ENCODE data around the gene PRPH2. TPM values are rescaled to one million over a fixed set of nuclear protein-coding genes. Genes with fewer than 3 reads are reported as not detected.

Gene PRPH2
- total RNA-seq, 1 experiment from 2014 or later, result 1.0 TPM

DNA sequence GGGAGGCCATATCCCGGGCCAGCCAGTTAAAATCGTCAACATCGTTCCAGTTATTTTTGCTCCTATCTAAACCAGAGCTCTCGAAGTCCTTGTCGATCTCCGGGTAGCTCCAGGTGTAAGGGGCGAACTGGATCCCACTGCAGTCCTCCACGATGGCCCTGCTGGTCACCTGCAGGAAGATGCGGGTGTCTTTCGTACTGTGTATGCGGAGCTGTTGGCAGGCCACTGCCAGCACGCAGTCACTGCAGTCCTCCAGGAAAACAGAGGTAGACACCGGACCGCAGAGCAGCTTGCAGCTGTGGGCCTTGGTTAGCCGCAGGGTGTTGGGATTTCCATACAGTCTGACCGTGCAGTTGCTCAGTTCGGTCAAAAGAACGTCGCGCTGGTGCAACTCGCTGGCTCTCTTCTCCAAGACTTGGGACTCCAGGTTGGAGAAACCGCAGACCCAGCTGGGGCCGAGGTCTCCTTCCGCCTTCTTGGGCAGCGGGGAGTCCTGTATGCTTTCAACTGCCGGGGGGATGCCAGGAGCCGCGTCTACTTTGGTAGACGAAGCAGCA lies 22.8 kb upstream of the PRPH2 start:
- POLR2A ChIA-PET, result interaction anchor here (1.5 to 5.0 kb wide), 12 partner anchors 9 to 145 kb away, joined by 4 to 42 read pairs (median 12); partner anchors contain the start of genes BICRAL and RPL7L1
- DNase-seq (ENCODE audit: low spot score), result peak; percentile 21

DNA sequence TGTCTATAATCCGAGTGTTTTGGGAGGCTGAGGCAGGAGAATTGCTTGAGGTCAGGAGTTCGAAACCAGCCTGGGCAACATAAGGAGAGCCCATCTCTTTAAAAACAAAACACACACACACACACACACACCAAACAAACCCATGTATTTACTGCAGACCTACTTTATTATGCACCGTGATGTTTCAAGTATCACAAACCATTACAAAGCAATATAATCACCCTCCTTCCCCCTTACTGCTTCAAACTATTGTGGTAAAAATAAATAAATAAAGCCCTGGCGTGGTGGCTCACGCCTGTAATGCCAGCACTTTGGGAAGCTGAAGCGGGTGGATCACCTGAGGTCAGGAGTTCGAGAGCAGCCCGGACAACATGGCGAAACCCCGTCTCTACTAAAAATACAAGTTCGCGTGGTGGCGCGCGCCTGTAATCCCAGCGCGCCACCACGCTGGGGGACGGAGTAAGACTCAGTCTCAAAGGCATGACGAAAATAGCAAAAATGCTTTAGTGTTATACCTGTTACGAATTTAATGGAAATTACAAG lies 22.0 kb upstream of the PRPH2 start:
- Mint-ChIP-seq H3K27ac (peak overlapping the region; percentile 53; the same call in 1 of the 2 replicates), H3K36me3 (peaks cover 2% of the 10 kb centered on the region)
- no peak for TF ChIP-seq TEAD4 (CRISPR knock-in tag; IDR thresholded peaks at IDR 0.05)
- no peak for TF ChIP-seq HMGXB4 (CRISPR knock-in tag; IDR thresholded peaks at IDR 0.05)
- TF ChIP-seq, protein P1, sequence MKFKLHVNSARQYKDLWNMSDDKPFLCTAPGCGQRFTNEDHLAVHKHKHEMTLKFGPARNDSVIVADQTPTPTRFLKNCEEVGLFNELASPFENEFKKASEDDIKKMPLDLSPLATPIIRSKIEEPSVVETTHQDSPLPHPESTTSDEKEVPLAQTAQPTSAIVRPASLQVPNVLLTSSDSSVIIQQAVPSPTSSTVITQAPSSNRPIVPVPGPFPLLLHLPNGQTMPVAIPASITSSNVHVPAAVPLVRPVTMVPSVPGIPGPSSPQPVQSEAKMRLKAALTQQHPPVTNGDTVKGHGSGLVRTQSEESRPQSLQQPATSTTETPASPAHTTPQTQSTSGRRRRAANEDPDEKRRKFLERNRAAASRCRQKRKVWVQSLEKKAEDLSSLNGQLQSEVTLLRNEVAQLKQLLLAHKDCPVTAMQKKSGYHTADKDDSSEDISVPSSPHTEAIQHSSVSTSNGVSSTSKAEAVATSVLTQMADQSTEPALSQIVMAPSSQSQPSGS (CRISPR knock-in tag; IDR thresholded peaks at IDR 0.05; ENCODE audit: borderline replicate concordance, low read depth), result no peak
- TF ChIP-seq NR1H2 (CRISPR knock-in tag; IDR thresholded peaks at IDR 0.05), result no peak
- TF ChIP-seq JAZF1 (CRISPR knock-in tag; IDR thresholded peaks at IDR 0.05), result no peak
- no peak for TF ChIP-seq USF2 (CRISPR knock-in tag; IDR thresholded peaks at IDR 0.05)
- no peak for TF ChIP-seq MXD4 (CRISPR knock-in tag; IDR thresholded peaks at IDR 0.05; ENCODE audit: borderline replicate concordance)
- no peak for TF ChIP-seq ELF4 (CRISPR knock-in tag; IDR thresholded peaks at IDR 0.05; ENCODE audit: low read depth)
- TF ChIP-seq, protein P2, sequence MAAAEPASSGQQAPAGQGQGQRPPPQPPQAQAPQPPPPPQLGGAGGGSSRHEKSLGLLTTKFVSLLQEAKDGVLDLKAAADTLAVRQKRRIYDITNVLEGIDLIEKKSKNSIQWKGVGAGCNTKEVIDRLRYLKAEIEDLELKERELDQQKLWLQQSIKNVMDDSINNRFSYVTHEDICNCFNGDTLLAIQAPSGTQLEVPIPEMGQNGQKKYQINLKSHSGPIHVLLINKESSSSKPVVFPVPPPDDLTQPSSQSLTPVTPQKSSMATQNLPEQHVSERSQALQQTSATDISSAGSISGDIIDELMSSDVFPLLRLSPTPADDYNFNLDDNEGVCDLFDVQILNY (CRISPR knock-in tag; IDR thresholded peaks at IDR 0.05), result no peak
- TF ChIP-seq ZNF219 (CRISPR knock-in tag; IDR thresholded peaks at IDR 0.05; ENCODE audit: borderline replicate concordance), result no peak
- no peak for TF ChIP-seq NR3C1 (CRISPR knock-in tag; conservative IDR thresholded peaks at IDR 0.05; ENCODE audit: low read depth)
- TF ChIP-seq JUN (CRISPR knock-in tag; IDR thresholded peaks at IDR 0.05), result no peak
- no peak for TF ChIP-seq ZNF263 (CRISPR knock-in tag; IDR thresholded peaks at IDR 0.05; ENCODE audit: low read depth)
- TF ChIP-seq GTF2I (CRISPR knock-in tag; conservative IDR thresholded peaks at IDR 0.05), result no peak
- TF ChIP-seq GRHL2 (CRISPR knock-in tag; IDR thresholded peaks at IDR 0.05; ENCODE audit: insufficient replicate concordance, severe bottlenecking), result no peak

More for the DNA sequence above, 22.8 kb upstream of the PRPH2 start:
- Mint-ChIP-seq H3K4me3 (peak overlapping the region; percentile 100), H3K9me3 (no peaks in the 10 kb centered on the region), H3K36me3 (peaks cover 2% of the 10 kb centered on the region), H3K27me3 (ENCODE audit: low read depth) (no peaks in the 10 kb centered on the region), H3K27ac (no peak overlapping the region), H3K4me1 (peaks cover 16% of the 10 kb centered on the region)
- no peak for ATAC-seq
- no peak for TF ChIP-seq SP1 (CRISPR knock-in tag; conservative IDR thresholded peaks at IDR 0.05)
- no peak for TF ChIP-seq PRDM15 (CRISPR knock-in tag; IDR thresholded peaks at IDR 0.05)
- no peak for TF ChIP-seq ZNF396 (CRISPR knock-in tag; IDR thresholded peaks at IDR 0.05; ENCODE audit: borderline replicate concordance)
- TF ChIP-seq IRF2 (CRISPR knock-in tag; IDR thresholded peaks at IDR 0.05; ENCODE audit: borderline replicate concordance, low read depth), result no peak
- no peak for TF ChIP-seq SOX15 (CRISPR knock-in tag; IDR thresholded peaks at IDR 0.05)
- CTCF ChIA-PET, result interaction anchor here (0.9 to 4.0 kb wide), 7 partner anchors 19 to 134 kb away, joined by 3 to 18 read pairs (median 4); partner anchors contain the start of gene RPL7L1

More for the DNA sequence above, 22.0 kb upstream of the PRPH2 start:
- ChIA-PET CTCF (interaction anchor here (0.8 to 2.3 kb wide), 2 partner anchors 18 to 83 kb away, joined by 4 to 5 read pairs; no protein-coding TSS in a partner anchor), POLR2A (interaction anchor here (0.7 to 5.0 kb wide), 3 partner anchors 15 to 146 kb away, joined by 5 to 42 read pairs (median 14); partner anchors contain the start of gene BICRAL)
- Mint-ChIP-seq H3K4me1 (peaks cover 16% of the 10 kb centered on the region), H3K4me3 (peak overlapping the region; percentile 100), H3K27me3 (ENCODE audit: low read depth) (no peaks in the 10 kb centered on the region), H3K9me3 (no peaks in the 10 kb centered on the region)
- ATAC-seq (no peak), DNase-seq (ENCODE audit: low spot score) (no peak)
